Measurements from ENCODE around the gene PIP5KL1.
A peak's percentile ranks its signal among the peaks of the same experiment; 100 is the strongest.
"Not testable (repeated sequence)": the region's sequence is repeated elsewhere in the genome, so short reads cannot be mapped to it uniquely, and the experiment has no call there.

The PIP5KL1 gene

DNA sequence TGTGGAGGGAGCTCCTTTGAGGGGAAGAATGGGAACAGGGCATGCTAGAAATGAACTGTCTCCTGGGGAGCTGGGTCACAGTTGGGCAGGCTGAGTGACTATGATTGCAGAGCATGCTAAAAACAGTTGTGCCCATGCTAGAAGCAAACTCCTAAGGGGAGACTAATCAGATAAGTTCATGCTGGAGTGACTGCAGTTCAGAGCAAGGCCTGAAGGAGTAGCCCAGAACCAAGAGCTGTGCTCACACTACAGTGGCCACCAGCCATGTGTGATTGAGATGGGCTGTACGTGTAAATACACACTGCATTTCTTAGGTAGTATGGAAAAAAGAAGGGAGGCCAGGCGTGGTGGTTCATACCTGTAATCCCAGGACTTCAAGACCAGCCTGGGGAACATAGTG lies 42.8 kb downstream of the PIP5KL1 start:
- no peak for DNase-seq

GRCh38 chr9:127886401-127886972 lies 44.1 kb downstream of the PIP5KL1 start:
- DNase-seq, result no peak

GRCh38 chr9:127885508-127886281 lies 44.9 kb downstream of the PIP5KL1 start:
- DNase-seq, result no peak

DNA sequence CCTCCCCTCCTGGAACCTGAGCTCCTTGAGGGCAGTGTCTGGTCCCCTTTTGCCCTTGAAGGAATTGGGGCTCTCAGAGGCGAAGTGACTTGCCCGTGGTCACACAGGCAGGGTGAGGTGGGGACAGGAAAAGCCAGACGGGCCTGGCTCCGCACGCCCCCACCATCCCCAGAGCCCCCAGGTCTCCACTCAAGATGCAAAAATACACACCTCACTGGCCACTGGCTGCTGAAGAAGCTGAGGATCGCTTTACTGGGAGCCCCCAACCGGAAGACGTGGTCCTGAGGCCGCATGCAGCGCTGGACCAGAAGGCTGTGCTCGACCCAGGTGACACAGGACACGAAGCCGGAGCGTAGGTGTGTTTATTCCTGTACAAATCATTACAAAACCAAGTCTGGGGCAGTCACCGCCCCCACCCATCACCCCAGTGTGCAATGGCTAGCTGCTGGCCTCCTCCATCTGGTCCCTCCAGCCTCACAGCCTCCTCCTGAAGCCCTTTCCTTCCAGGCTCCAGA lies 45.5 kb downstream of the PIP5KL1 start:
- DNase-seq, result no peak

GRCh38 chr9:127884427-127884911 lies 46.1 kb downstream of the PIP5KL1 start:
- no peak for DNase-seq

GRCh38 chr9:127883959-127884358 lies 46.6 kb downstream of the PIP5KL1 start:
- no peak for DNase-seq

GRCh38 chr9:127881715-127882114 lies 48.9 kb downstream of the PIP5KL1 start:
- not testable (repeated sequence) for DNase-seq

GRCh38 chr9:127880143-127880542 lies 50.4 kb downstream of the PIP5KL1 start:
- no peak for DNase-seq

DNA sequence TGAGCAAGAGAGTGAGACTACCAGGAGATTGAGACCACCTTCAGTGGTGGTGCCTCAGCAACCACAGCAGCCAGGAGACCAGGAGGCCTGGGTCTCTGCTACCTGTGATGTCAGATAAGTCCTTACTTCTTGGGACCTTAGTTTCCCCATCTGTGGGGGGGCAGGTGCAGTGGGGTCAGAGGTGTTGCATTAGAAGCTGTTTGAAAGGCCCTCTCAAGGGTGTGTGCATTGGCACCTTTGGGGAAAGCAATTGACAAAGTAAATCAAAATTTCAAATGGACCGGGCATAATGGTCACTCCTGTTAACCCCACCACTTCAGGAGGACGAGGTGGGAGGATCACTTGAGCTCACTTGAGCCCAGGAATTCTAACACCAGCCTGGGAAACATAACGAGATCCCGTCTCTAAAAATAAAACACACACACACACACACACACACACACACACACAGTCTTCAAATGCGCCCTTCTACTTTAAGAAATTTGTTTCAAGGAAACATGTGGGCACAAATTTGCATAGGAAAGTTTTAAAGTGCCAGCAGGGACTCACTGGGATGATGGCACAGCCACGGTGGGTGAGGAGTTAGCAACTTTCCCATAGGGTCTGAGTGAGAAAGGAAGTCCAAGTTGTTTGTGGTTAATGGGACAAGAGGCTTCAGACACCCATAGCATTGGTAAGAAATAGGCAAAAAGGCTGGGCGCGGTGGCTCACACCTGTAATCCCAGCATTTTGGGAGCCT lies 51.8 kb downstream of the PIP5KL1 start:
- peak; percentile 58 to 78 (median 66) for DNase-seq

DNA sequence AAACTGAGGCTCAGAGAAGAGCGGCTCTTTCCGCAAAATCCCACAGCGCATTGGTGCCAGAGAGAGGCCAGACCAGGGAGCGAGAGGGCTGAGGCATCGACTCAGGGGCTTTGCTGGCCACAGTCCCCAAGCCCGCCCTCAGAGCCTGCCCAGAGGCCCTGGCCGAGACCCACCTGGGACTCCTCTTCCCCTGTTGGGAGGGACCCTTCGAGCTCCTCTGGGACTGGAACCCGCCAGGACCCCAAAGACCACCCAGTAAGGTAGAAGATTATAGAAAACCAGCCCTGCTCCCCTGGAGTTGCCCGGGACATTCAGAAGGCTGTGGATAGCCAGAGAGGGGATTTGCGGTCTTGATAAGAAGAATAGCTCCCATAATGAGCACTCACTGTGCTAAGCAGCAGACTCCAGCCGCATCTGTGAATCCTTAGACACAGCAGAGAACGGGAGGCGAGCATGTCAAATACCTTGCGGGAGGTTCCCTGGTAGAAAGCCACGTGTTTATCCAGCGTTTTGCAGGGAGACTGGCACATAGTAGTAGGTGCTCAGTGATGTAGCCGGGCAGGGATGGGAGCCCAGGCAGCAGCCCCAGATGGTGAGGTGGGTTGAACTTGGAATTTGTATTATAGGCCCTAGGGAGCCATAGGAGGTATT lies 52.5 kb downstream of the PIP5KL1 start:
- no peak for DNase-seq

DNA sequence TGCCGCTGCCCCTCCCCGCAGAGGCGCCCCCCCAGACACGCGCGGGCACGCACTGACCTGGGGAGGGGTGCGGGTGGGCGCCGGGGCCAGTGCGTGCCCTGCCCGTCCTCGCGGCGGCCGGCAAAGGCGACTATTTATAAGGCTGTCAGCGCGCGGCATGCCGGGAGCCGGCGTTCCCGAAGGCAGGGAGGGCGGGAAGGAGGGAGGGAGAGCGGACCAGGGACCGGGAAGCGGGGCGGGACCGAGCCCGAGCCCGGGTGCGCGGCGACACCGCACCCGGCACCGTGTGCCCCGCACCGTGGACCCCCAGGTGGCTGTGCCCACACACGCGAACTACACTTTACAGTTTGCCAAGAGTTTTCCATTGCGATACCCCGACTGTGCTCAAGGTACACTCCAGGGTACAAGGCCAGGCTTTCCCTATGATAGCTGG lies 53.0 kb downstream of the PIP5KL1 start, which contains the start of gene AK1:
Gene AK1 (minus strand): TSS at position 110 of the 433 bp plus-strand sequence. CDS start 3,058 bp downstream, outside the sequence.
- peak in 2 of 3 donors; percentile 50 to 63 for DNase-seq

DNA sequence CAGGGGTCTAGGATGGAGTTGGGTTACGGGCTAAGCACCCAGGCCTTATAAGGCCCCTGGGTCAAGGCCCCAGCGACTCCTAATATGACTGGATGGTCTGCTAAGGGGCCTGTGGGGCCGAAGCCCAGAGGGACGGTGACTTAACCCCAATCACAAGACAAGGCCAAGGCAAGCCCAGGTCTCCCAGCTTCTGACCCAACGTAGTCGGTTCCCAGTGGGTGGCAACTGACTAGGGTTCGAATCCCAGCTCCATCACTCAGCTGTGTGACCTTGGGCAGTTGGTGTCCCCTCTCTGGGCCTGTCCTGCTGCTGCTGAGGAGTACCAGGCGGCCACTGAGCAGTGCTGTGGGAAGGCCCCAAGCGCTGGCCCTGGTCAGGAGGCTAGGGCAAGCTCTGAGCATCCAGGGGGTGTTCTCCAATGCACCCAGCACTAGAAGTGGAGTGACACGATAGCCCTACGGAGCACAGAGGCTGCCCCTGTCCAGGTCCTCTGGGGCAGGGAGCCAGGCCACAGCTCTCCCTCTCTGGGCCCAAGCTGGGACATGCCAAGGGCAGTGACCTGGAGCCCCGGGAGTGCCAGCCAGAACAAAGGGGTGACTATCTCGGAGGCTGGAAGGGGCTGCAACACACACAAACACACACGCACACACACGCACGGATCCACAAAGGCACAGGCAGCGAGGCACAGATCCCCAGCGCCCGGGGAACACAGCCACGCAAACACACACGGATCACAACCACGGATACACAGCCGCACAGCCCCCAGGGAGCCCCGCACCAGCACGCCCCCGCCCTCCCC lies 53.6 kb downstream of the PIP5KL1 start:
- no peak for DNase-seq

GRCh38 chr9:127876026-127876763 lies 54.4 kb downstream of the PIP5KL1 start:
- no peak for DNase-seq

GRCh38 chr9:127875306-127875966 lies 55.1 kb downstream of the PIP5KL1 start:
- no peak for DNase-seq

DNA sequence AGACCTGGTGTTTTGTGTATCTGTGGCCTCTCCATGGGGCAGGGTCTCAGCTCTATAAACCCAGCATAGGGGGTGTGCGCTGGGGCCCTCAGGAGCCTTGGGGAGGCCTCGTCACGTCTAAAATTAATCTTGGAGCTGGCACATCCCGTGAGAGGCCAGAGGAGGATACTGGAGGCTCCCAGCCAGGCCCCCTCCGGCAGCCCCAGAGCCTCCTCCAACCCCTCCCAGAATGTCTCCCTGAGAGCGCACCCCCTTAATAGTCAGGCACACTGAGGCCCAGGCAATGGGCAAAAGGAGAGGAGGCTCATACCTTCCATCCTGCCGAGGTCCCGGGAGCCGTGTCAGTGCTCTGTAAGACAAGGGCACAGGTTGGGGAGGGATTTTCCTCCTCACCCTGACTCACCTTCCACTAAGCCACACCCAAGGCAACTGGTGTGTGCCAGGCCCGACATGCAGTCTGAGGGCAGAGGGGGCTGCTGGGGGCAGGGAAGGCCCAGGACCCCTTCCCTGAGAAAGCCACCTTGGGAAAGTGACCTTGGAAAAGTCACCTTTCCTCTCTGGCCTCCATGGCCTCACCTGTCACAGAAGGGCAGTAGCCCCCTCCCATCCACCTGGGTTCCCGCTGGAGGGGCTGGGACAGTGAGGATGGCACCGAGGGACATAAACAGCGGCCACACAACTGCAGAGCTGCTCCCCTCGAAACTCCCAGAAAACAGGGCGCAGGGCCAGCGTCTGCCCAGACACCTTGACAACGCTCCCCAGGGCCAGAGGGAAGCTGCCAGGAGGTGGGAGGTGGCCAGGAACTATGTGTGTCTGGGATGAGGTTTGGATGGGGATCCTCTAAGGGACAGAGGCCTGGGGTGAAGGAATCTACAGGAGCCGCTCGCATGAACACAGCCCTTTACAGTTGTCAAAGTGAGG lies 56.0 kb downstream of the PIP5KL1 start:
- no peak for DNase-seq

DNA sequence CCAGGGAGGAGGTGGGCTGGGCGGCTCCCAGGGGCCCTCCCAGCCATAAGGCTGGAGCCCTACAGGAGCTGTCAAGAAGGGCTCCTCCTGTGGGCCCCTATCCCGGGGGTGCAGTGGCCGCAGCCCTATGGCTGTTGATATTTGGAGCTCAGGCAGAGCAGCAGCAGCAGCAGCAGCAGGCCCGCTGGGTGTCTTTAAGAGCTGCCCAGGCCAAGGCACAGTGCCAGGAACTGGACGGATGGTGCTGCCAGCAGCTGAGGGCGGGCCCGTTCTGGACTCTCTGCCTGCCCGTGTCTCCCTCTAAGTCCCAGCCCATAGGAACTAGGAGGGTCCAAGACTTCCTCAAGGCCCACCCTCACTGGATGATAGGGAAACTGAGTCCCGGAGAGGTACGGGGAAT lies 56.7 kb downstream of the PIP5KL1 start:
- DNase-seq, result no peak

GRCh38 chr9:127873223-127873691 lies 57.3 kb downstream of the PIP5KL1 start:
- no peak for DNase-seq

DNA sequence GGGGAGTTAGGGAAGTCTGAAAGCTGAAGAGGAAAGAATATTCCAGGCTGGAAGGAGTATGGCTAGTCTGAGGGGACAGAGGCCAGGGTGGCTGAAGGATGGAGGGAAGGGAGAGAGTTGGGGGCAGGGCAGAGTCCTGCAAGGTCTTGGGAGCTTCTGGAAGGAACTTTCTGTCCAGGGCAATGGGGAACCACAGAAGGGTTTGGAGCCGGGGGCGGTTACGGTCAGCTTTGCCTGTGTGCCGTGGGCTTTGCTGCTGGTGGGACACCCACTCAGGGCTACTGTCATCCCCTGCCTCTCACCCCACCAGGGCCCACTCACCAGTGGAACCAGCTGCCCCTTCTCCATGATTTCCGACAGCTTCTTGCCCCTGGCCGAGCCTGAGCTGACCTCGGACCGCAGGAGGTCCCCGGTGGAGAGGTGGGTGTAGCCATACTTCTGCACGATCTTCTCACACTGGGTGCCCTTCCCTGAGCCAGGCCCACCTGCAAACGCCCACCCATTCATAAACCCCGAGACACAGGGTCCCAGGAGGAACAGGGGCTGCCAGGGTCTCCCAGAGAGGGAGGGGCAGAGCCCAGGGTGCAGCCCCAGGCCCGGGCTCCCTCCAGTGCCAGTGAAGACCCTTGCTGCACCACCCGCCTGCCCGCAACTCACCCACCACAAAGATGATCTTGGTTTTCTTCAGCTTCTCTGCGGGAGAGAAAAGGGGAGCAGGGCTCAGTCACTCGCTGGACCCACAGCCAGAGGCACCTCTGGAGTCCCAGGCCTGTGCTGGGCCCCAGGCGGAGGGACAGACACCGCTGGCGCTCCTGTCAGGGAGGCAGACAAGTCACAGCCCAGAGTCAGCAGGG lies 58.0 kb downstream of the PIP5KL1 start:
- peak; percentile 31 for DNase-seq

Measured in suppressor macrophage treated with lipopolysaccharide for 1 hour (primary cell).